PC-3 (cell line): ENCODE results near the gene ACOT6. TPM values are rescaled to one million over a fixed set of nuclear protein-coding genes. Genes with fewer than 3 reads are reported as not detected.

Source experiments
- ATAC-seq: fragments of 200-7000 bp; cut with Tn5 transposase; 2 replicates; pipeline ENCODE4 v1.9.1; 2020; ENCODE audit warnings: mild to moderate bottlenecking, moderate library complexity
- BruUV-seq: library from RNA; stranded (reverse); fragments of 400-500 nt; replicated peaks from 2 replicates; lab custom pipeline; 2021; lab: Mats Ljungman, UMichigan
- CTCF ChIA-PET: fragments of 300-600 bp; sonication (Branson Sonifier 250); formaldehyde crosslinking; loops from one replicate; lab custom pipeline; 2022; ENCODE audit warnings: antibody characterized with exemption; lab: Charles Lee
- POLR2A ChIA-PET: fragments of 300-600 bp; sonication (Branson Sonifier 250); formaldehyde crosslinking; loops from one replicate; lab custom pipeline; 2022; ENCODE audit warnings: antibody characterized with exemption; ENCODE audit not compliant: unreplicated experiment; lab: Charles Lee
- DNase-seq: peaks from one replicate; pipeline ENCODE4 v3.0.0-alpha.2; 2015
- H2AFZ ChIP-seq: fragments of 300-600 bp; sonication (generic); 2 replicates; pipeline ENCODE4 v1.6.0; 2016; ENCODE audit warnings: antibody characterized with exemption, low read length
- H3F3A ChIP-seq: fragments of 300-600 bp; sonication (generic); one replicate; pipeline ENCODE4 v1.6.0; 2017; ENCODE audit warnings: antibody characterized with exemption, low read length, control low read depth, mild to moderate bottlenecking; ENCODE audit not compliant: unreplicated experiment
- H3K27ac ChIP-seq: fragments of 300-600 bp; sonication (generic); 2 replicates; pipeline ENCODE4 v1.5.1; 2016; ENCODE audit warnings: mild to moderate bottlenecking, low read length
- H3K27me3 ChIP-seq: fragments of 300-600 bp; sonication (generic); 2 replicates; pipeline ENCODE4 v1.6.1; 2016; ENCODE audit warnings: low read length, mixed read lengths
- H3K36me3 ChIP-seq: fragments of 300-600 bp; sonication (generic); 2 replicates; pipeline ENCODE4 v1.6.1; 2016; ENCODE audit warnings: low read depth, mixed run types, low read length, mixed read lengths
- H3K4me1 ChIP-seq: fragments of 300-600 bp; sonication (generic); 2 replicates; pipeline ENCODE4 v1.5.1; 2016; ENCODE audit warnings: low read length; ENCODE audit not compliant: insufficient read depth
- H3K4me2 ChIP-seq: fragments of 300-600 bp; sonication (generic); 2 replicates; pipeline ENCODE4 v1.6.0; 2016; ENCODE audit warnings: low read length
- H3K4me3 ChIP-seq: fragments of 300-600 bp; sonication (generic); 2 replicates; pipeline ENCODE4 v1.5.1; 2016; ENCODE audit warnings: mild to moderate bottlenecking, low read length, mixed read lengths
- H3K79me2 ChIP-seq: fragments of 300-600 bp; sonication (generic); 2 replicates; pipeline ENCODE4 v1.6.1; 2017; ENCODE audit warnings: low read length, mixed read lengths
- H3K9ac ChIP-seq: fragments of 300-600 bp; sonication (generic); 2 replicates; pipeline ENCODE4 v1.6.0; 2016; ENCODE audit warnings: mild to moderate bottlenecking, low read length
- H3K9me2 ChIP-seq: fragments of 300-600 bp; sonication (generic); replicated peaks from 2 replicates; pipeline ENCODE4 v1.6.1; 2016; ENCODE audit warnings: mixed run types, low read length, mixed read lengths
- H3K9me3 ChIP-seq: fragments of 300-600 bp; sonication (generic); 2 replicates; pipeline ENCODE4 v1.6.1; 2016; ENCODE audit warnings: low read length, mixed read lengths
- H4K20me1 ChIP-seq: fragments of 300-600 bp; sonication (generic); 2 replicates; pipeline ENCODE4 v1.6.1; 2016; ENCODE audit warnings: low read length, mixed read lengths
- CTCF ChIP-seq: fragments of 300-600 bp; sonication (generic); conservative IDR thresholded peaks from 2 replicates; pipeline ENCODE4 v1.5.1; 2017; ENCODE audit warnings: antibody characterized with exemption, low read depth, mild to moderate bottlenecking, low read length
- EZH2 ChIP-seq: fragments of 300-600 bp; sonication (generic); IDR thresholded peaks from one replicate; pipeline ENCODE4 v1.6.1; 2017; ENCODE audit warnings: antibody characterized with exemption, mild to moderate bottlenecking, low read length; ENCODE audit not compliant: unreplicated experiment
- EZH2phosphoT487 ChIP-seq: fragments of 300-600 bp; sonication (generic); IDR thresholded peaks from 2 replicates; pipeline ENCODE4 v1.6.1; 2018; ENCODE audit warnings: mild to moderate bottlenecking, antibody characterized with exemption, low read length, borderline replicate concordance
- intact Hi-C: fragments of 100-400 bp; cut with micrococcal nuclease; formaldehyde crosslinking; loops from 2 replicates; pipeline ENCODE4 v1.9.0; 2023
- total RNA-seq: library from RNA; depleted of rRNA; stranded (reverse); fragments of >200 nt; gene quantifications from 2 replicates; pipeline ENCODE4 v1.2.3, GENCODE V29; 2014

Gene ACOT6
- total RNA-seq, 1 experiment from 2014 or later: not detected

- Histone ChIP-seq H3K79me2 (no peaks in the 10 kb centered on the region), H3K4me3 (no peak overlapping the region), H3K36me3 (no peaks in the 10 kb centered on the region), H3K9ac (no peak overlapping the region), H3K9me3 (no peaks in the 10 kb centered on the region), H2AFZ (no peak overlapping the region), H3K4me1 (peaks cover 13% of the 10 kb centered on the region), H4K20me1 (no peaks in the 10 kb centered on the region), H3K4me2 (no peak overlapping the region), H3K27ac (no peak overlapping the region), H3K9me2 (no peaks in the 10 kb centered on the region), H3K27me3 (no peaks in the 10 kb centered on the region), H3F3A (no peaks in the 10 kb centered on the region)
- ChIA-PET CTCF (no interaction called here), POLR2A (no interaction called here)
- no TSS peak for BruUV-seq
- ATAC-seq (no peak), DNase-seq (no peak)
- intact Hi-C loops: no loop called here
- TF ChIP-seq CTCF (no peak), EZH2phosphoT487 (no peak), EZH2 (no peak)
These were observed 4.5 kb downstream of the ACOT6 start for GRCh38 chr14:73616831-73617230.

- no peak for DNase-seq
- no peak overlapping the region for H2AFZ ChIP-seq
- H3K36me3 ChIP-seq: no peaks in the 10 kb centered on the region
- H3F3A ChIP-seq: no peaks in the 10 kb centered on the region
- ChIA-PET CTCF (interaction anchor here (0.6 to 0.7 kb wide), 2 partner anchors 105 to 638 kb away, joined by 3 read pairs; no protein-coding TSS in a partner anchor), POLR2A (no interaction called here)
- intact Hi-C loops: no loop called here
- H3K4me3 ChIP-seq: no peak overlapping the region
- H3K4me1 ChIP-seq: no peaks in the 10 kb centered on the region
- H3K9ac ChIP-seq: no peak overlapping the region
- H4K20me1 ChIP-seq: no peaks in the 10 kb centered on the region
- H3K79me2 ChIP-seq: no peaks in the 10 kb centered on the region
- H3K9me3 ChIP-seq: no peaks in the 10 kb centered on the region
- no peak for ATAC-seq
- BruUV-seq: no TSS peak
- TF ChIP-seq EZH2phosphoT487 (no peak), CTCF (no peak)
- no peaks in the 10 kb centered on the region for H3K9me2 ChIP-seq
- H3K27ac ChIP-seq: no peak overlapping the region
- no peaks in the 10 kb centered on the region for H3K27me3 ChIP-seq
- no peak overlapping the region for H3K4me2 ChIP-seq
These were observed 7.2 kb downstream of the ACOT6 start for GRCh38 chr14:73619524-73619923.

GRCh38 chr14:73620268-73620667 is 8.0 kb downstream of the ACOT6 start:
- ChIA-PET CTCF (no interaction called here), POLR2A (no interaction called here)
- H3K9ac ChIP-seq: no peak overlapping the region
- no peaks in the 10 kb centered on the region for H3K9me2 ChIP-seq
- no peak overlapping the region for H2AFZ ChIP-seq
- no peaks in the 10 kb centered on the region for H3K79me2 ChIP-seq
- no peaks in the 10 kb centered on the region for H3K36me3 ChIP-seq
- no peaks in the 10 kb centered on the region for H3F3A ChIP-seq
- TF ChIP-seq EZH2: no peak
- TF ChIP-seq EZH2phosphoT487: no peak
- TF ChIP-seq CTCF: no peak
- no peak overlapping the region for H3K27ac ChIP-seq
- no peak overlapping the region for H3K4me2 ChIP-seq
- no peak overlapping the region for H3K4me3 ChIP-seq
- DNase-seq (no peak), ATAC-seq (no peak)
- BruUV-seq: no TSS peak
- no peaks in the 10 kb centered on the region for H3K9me3 ChIP-seq
- no peaks in the 10 kb centered on the region for H3K27me3 ChIP-seq
- intact Hi-C loops: no loop called here
- no peaks in the 10 kb centered on the region for H4K20me1 ChIP-seq
- H3K4me1 ChIP-seq: no peaks in the 10 kb centered on the region
